ENCODE results near the gene PRDM16.

The PRDM16 gene

GRCh38 chr1:3153197-3153596, 84.2 kb downstream of the PRDM16 start:
- Histone ChIP-seq H3K4me2 (ENCODE audit: insufficient read depth, low read length, poor library complexity, severe bottlenecking) (no peak overlapping the region), H4K91ac (ENCODE audit: low read depth, low read length, poor library complexity) (no peak overlapping the region), H2BK5ac (ENCODE audit: low read length) (peak overlapping the region; percentile 10), H2BK12ac (ENCODE audit: low read length) (peak overlapping the region; percentile 73), H3K23ac (ENCODE audit: low read depth, low read length, poor library complexity) (no peak overlapping the region), H3K36me3 (replicated peaks in 1 of 2; ENCODE audit: control insufficient read depth in 2 of 2, insufficient read depth in 2 of 2, low read length in 2 of 2) (no peaks in the 10 kb centered on the region), H3K18ac (ENCODE audit: low read length) (peak overlapping the region; percentile 74), H3K14ac (ENCODE audit: low read length) (no peak overlapping the region), H3K4me1 (ENCODE audit: control insufficient read depth in 2 of 2, insufficient read depth in 1 of 2, low read depth in 1 of 2, low read length in 2 of 2) (peaks cover 0 to 7% of the 10 kb centered on the region in 2 donors), H3K27me3 (ENCODE audit: control insufficient read depth in 3 of 3, insufficient read depth in 3 of 3, low read depth in 1 of 3, low read length in 3 of 3) (peaks cover 0 to 34% (median 0%) of the 10 kb centered on the region in 3 experiments), H3K27ac (replicated peaks; ENCODE audit: low read length) (no peak overlapping the region), H3K4ac (ENCODE audit: low read length) (no peak overlapping the region), H4K8ac (ENCODE audit: low read depth, low read length) (no peak overlapping the region), H3K79me1 (ENCODE audit: low read depth, low read length) (peaks cover 7% of the 10 kb centered on the region), H3K9ac (ENCODE audit: low read depth, low read length, poor library complexity) (peak overlapping the region; percentile 27), H3K9me3 (replicated peaks in 1 of 2; ENCODE audit: control insufficient read depth in 2 of 2, insufficient read depth in 1 of 2, low read depth in 1 of 2, low read length in 2 of 2) (peaks cover 0 to 2% of the 10 kb centered on the region in 2 donors), H2AFZ (ENCODE audit: low read length) (no peak overlapping the region), H2AK5ac (ENCODE audit: low read depth, low read length) (peak overlapping the region; percentile 11), H3K4me3 (ENCODE audit: low read length in 2 of 2) (no peak overlapping the region), H2BK15ac (ENCODE audit: low read length) (peak overlapping the region; percentile 38), H2BK120ac (ENCODE audit: low read depth, low read length) (no peak overlapping the region)
- no peak for DNase-seq (ENCODE audit: low spot score)
- no CpG with 5 or more reads among the region's 13 CpGs for WGBS, 2 donors (ENCODE audit: extremely low coverage in 2 of 2, insufficient read length in 2 of 2, insufficient replicate concordance in 1 of 2)

- H2BK5ac ChIP-seq (ENCODE audit: low read length): no peak overlapping the region
- H4K91ac ChIP-seq (ENCODE audit: low read depth, low read length, poor library complexity): no peak overlapping the region
- peak overlapping the region; percentile 72 for H2BK15ac ChIP-seq (ENCODE audit: low read length)
- H3K14ac ChIP-seq (ENCODE audit: low read length): peak overlapping the region; percentile 85
- no peak overlapping the region for H2BK120ac ChIP-seq (ENCODE audit: low read depth, low read length)
- H2BK12ac ChIP-seq (ENCODE audit: low read length): peak overlapping the region; percentile 75
- peak overlapping the region; percentile 95 for H2AK5ac ChIP-seq (ENCODE audit: low read depth, low read length)
- peak overlapping the region; percentile 23 for H4K8ac ChIP-seq (ENCODE audit: low read depth, low read length)
- H3K36me3 ChIP-seq (replicated peaks in 1 of 2; ENCODE audit: control insufficient read depth in 2 of 2, insufficient read depth in 2 of 2, low read length in 2 of 2): no peaks in the 10 kb centered on the region
- no peak overlapping the region for H3K4me3 ChIP-seq (ENCODE audit: low read length in 2 of 2)
- H3K18ac ChIP-seq (ENCODE audit: low read length): peak overlapping the region; percentile 91
- peak overlapping the region; percentile 56 for H3K9ac ChIP-seq (ENCODE audit: low read depth, low read length, poor library complexity)
- no CpG with 5 or more reads among the region's 38 CpGs for WGBS, 2 donors (ENCODE audit: extremely low coverage in 2 of 2, insufficient read length in 2 of 2, insufficient replicate concordance in 1 of 2)
- H3K27me3 ChIP-seq (ENCODE audit: control insufficient read depth in 3 of 3, insufficient read depth in 3 of 3, low read depth in 1 of 3, low read length in 3 of 3): peaks cover 0 to 32% (median 0%) of the 10 kb centered on the region in 3 experiments
- no peak overlapping the region for H2AFZ ChIP-seq (ENCODE audit: low read length)
- H3K4me1 ChIP-seq (ENCODE audit: control insufficient read depth in 2 of 2, insufficient read depth in 1 of 2, low read depth in 1 of 2, low read length in 2 of 2): peaks cover 0 to 8% of the 10 kb centered on the region in 2 donors
- peaks cover 5% of the 10 kb centered on the region for H3K79me1 ChIP-seq (ENCODE audit: low read depth, low read length)
- H3K4me2 ChIP-seq (ENCODE audit: insufficient read depth, low read length, poor library complexity, severe bottlenecking): no peak overlapping the region
- peak overlapping the region; percentile 67 for H3K23ac ChIP-seq (ENCODE audit: low read depth, low read length, poor library complexity)
- DNase-seq (ENCODE audit: low spot score): no peak
- H3K9me3 ChIP-seq (replicated peaks in 1 of 2; ENCODE audit: control insufficient read depth in 2 of 2, insufficient read depth in 1 of 2, low read depth in 1 of 2, low read length in 2 of 2): peaks cover 0 to 2% of the 10 kb centered on the region in 2 donors
- no peak overlapping the region for H3K27ac ChIP-seq (replicated peaks; ENCODE audit: low read length)
- no peak overlapping the region for H3K4ac ChIP-seq (ENCODE audit: low read length)
Observed at GRCh38 chr1:3153902-3154795, 85.1 kb downstream of the PRDM16 start.

GRCh38 chr1:3155056-3155925, 86.3 kb downstream of the PRDM16 start:
- peak overlapping the region; percentile 84 for H2BK5ac ChIP-seq (ENCODE audit: low read length)
- H3K4me2 ChIP-seq (ENCODE audit: insufficient read depth, low read length, poor library complexity, severe bottlenecking): no peak overlapping the region
- H3K4me1 ChIP-seq (ENCODE audit: control insufficient read depth in 2 of 2, insufficient read depth in 1 of 2, low read depth in 1 of 2, low read length in 2 of 2): peaks cover 0 to 8% of the 10 kb centered on the region in 2 donors
- H3K18ac ChIP-seq (ENCODE audit: low read length): peak overlapping the region; percentile 84
- peaks cover 0 to 2% of the 10 kb centered on the region in 2 donors for H3K9me3 ChIP-seq (replicated peaks in 1 of 2; ENCODE audit: control insufficient read depth in 2 of 2, insufficient read depth in 1 of 2, low read depth in 1 of 2, low read length in 2 of 2)
- H2BK12ac ChIP-seq (ENCODE audit: low read length): no peak overlapping the region
- H2BK120ac ChIP-seq (ENCODE audit: low read depth, low read length): no peak overlapping the region
- H2AK5ac ChIP-seq (ENCODE audit: low read depth, low read length): peak overlapping the region; percentile 79
- peaks cover 2% of the 10 kb centered on the region for H3K79me1 ChIP-seq (ENCODE audit: low read depth, low read length)
- peak overlapping the region; percentile 33 for H3K14ac ChIP-seq (ENCODE audit: low read length)
- no peak overlapping the region for H3K4ac ChIP-seq (ENCODE audit: low read length)
- no peak for DNase-seq (ENCODE audit: low spot score)
- peaks cover 0 to 32% (median 0%) of the 10 kb centered on the region in 3 experiments for H3K27me3 ChIP-seq (ENCODE audit: control insufficient read depth in 3 of 3, insufficient read depth in 3 of 3, low read depth in 1 of 3, low read length in 3 of 3)
- no peak overlapping the region for H3K23ac ChIP-seq (ENCODE audit: low read depth, low read length, poor library complexity)
- H2BK15ac ChIP-seq (ENCODE audit: low read length): no peak overlapping the region
- WGBS, 2 donors (ENCODE audit: extremely low coverage in 2 of 2, insufficient read length in 2 of 2, insufficient replicate concordance in 1 of 2): no CpG with 5 or more reads among the region's 42 CpGs
- no peak overlapping the region for H3K27ac ChIP-seq (replicated peaks; ENCODE audit: low read length)
- H3K9ac ChIP-seq (ENCODE audit: low read depth, low read length, poor library complexity): no peak overlapping the region
- H4K91ac ChIP-seq (ENCODE audit: low read depth, low read length, poor library complexity): no peak overlapping the region
- H3K36me3 ChIP-seq (replicated peaks in 1 of 2; ENCODE audit: control insufficient read depth in 2 of 2, insufficient read depth in 2 of 2, low read length in 2 of 2): no peaks in the 10 kb centered on the region
- no peak overlapping the region for H3K4me3 ChIP-seq (ENCODE audit: low read length in 2 of 2)
- no peak overlapping the region for H4K8ac ChIP-seq (ENCODE audit: low read depth, low read length)
- H2AFZ ChIP-seq (ENCODE audit: low read length): no peak overlapping the region

GRCh38 chr1:3155926-3156220, 86.9 kb downstream of the PRDM16 start:
- Histone ChIP-seq H3K9ac (ENCODE audit: low read depth, low read length, poor library complexity) (no peak overlapping the region), H3K4ac (ENCODE audit: low read length) (no peak overlapping the region), H2AFZ (ENCODE audit: low read length) (no peak overlapping the region), H2BK15ac (ENCODE audit: low read length) (no peak overlapping the region), H3K9me3 (replicated peaks in 1 of 2; ENCODE audit: control insufficient read depth in 2 of 2, insufficient read depth in 1 of 2, low read depth in 1 of 2, low read length in 2 of 2) (peaks cover 0 to 2% of the 10 kb centered on the region in 2 donors), H3K79me1 (ENCODE audit: low read depth, low read length) (no peaks in the 10 kb centered on the region), H3K4me2 (ENCODE audit: insufficient read depth, low read length, poor library complexity, severe bottlenecking) (no peak overlapping the region), H3K4me1 (ENCODE audit: control insufficient read depth in 2 of 2, insufficient read depth in 1 of 2, low read depth in 1 of 2, low read length in 2 of 2) (peaks cover 0 to 8% of the 10 kb centered on the region in 2 donors), H3K18ac (ENCODE audit: low read length) (no peak overlapping the region), H3K27ac (replicated peaks; ENCODE audit: low read length) (no peak overlapping the region), H3K23ac (ENCODE audit: low read depth, low read length, poor library complexity) (no peak overlapping the region), H2BK5ac (ENCODE audit: low read length) (no peak overlapping the region), H3K27me3 (ENCODE audit: control insufficient read depth in 3 of 3, insufficient read depth in 3 of 3, low read depth in 1 of 3, low read length in 3 of 3) (peaks cover 0 to 34% (median 0%) of the 10 kb centered on the region in 3 experiments), H3K4me3 (ENCODE audit: low read length in 2 of 2) (no peak overlapping the region), H3K14ac (ENCODE audit: low read length) (no peak overlapping the region), H2AK5ac (ENCODE audit: low read depth, low read length) (no peak overlapping the region), H2BK120ac (ENCODE audit: low read depth, low read length) (no peak overlapping the region), H4K91ac (ENCODE audit: low read depth, low read length, poor library complexity) (no peak overlapping the region), H2BK12ac (ENCODE audit: low read length) (no peak overlapping the region), H3K36me3 (replicated peaks in 1 of 2; ENCODE audit: control insufficient read depth in 2 of 2, insufficient read depth in 2 of 2, low read length in 2 of 2) (no peaks in the 10 kb centered on the region), H4K8ac (ENCODE audit: low read depth, low read length) (no peak overlapping the region)
- DNase-seq (ENCODE audit: low spot score): no peak
- WGBS, 2 donors (ENCODE audit: extremely low coverage in 2 of 2, insufficient read length in 2 of 2, insufficient replicate concordance in 1 of 2): no CpG with 5 or more reads among the region's 5 CpGs

Data from neuronal stem cell (in vitro differentiated cells).